Lower leg skin (tissue), 4 donors: ENCODE measurements around the gene RIMBP3C. TPM values are rescaled to one million over a fixed set of nuclear protein-coding genes. Genes with fewer than 3 reads are reported as not detected.
"Not testable (repeated sequence)": the region's sequence is repeated elsewhere in the genome, so short reads cannot be mapped to it uniquely, and the experiment has no call there.

Experiments
- DNase-seq, 2 donors: peaks; one replicate each; pipeline ENCODE4 v3.0.0-alpha.2; 2019; ENCODE audit warnings: low spot score in 2 of 2
- H3K4me3 ChIP-seq: fragments of 200-600 bp; sonication (generic); 2 replicates; pipeline ENCODE4 v1.5.1; 2017; ENCODE audit warnings: mild to moderate bottlenecking, low read depth; ENCODE audit not compliant: poor library complexity, severe bottlenecking
- POLR2A ChIP-seq, 2 donors: fragments of 450-650 bp; IDR thresholded peaks; one replicate each; pipeline ENCODE4 v1.6.1; 2016 to 2017; ENCODE audit warnings: antibody characterized with exemption in 2 of 2, mild to moderate bottlenecking in 1 of 2, moderate library complexity in 1 of 2
- WGBS, 2 donors: methylation state at CpG; one replicate each; pipeline ENCODE4 v1.1.5; 2018; 5-methylcytosine and 5-hydroxymethylcytosine counted together
- intact Hi-C: fragments of 100-400 bp; cut with DNase I; formaldehyde crosslinking; loops from one replicate; pipeline ENCODE4 v1.15.0; 2023; ENCODE audit warnings: low total_unique reads
- total RNA-seq, 4 donors: library from RNA; depleted of rRNA; stranded (reverse); fragments of >200 nt; gene quantifications; one replicate each; pipeline ENCODE4 v1.1.0, GENCODE V29; 2016
- TF ChIP-seq, protein P1 (sequence below), 3 donors: fragments of 450-650 bp; IDR thresholded peaks; one replicate each; pipeline ENCODE4 v1.5.1; 2016; ENCODE audit warnings: antibody characterized with exemption in 3 of 3, mild to moderate bottlenecking in 3 of 3, moderate library complexity in 2 of 3

The RIMBP3C gene
- total RNA-seq, 4 donors from 2014 or later = 0.20 to 0.30 TPM; not detected in 2

DNA sequence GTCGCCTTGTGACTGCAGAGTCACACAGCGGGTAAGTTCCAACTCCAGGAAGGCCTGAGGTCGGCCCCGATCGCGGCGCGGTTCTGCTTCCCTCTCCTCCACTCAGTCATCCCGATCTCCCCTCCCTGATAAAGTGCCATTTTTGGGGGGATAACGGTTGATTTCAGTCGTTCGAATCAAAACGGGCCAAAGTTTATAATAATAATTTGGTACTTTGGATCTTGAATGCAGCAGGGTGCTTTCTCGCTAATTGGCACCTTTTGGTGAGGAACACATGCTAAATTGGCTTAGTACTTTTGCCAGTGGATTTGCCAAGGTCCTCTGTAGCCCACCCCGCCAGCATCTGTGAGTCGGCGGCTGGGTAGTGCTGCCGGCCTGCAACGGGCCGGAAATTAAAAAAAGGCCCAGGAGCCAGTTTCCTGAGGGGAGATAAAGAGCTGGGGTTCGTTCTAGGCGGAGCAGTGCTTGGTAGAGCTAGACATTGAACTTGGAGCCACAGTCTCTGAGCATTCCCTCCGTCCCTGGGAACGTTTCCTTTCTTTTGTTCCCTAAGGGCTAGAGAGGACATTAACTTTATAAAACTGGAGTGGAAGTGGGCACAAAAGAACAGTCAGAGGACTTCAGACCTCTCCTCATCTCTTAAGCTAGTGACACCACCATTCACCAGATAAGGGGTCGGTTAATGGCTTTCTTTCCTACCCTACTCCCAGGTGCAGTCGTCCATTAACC, 17.2 kb upstream of the RIMBP3C start:
- WGBS, 2 donors = 1 to 2% methylated on average over 26 of the region's 26 CpGs
- no peak for TF ChIP-seq POLR2A (IDR thresholded peaks at IDR 0.05)
- peak in 1 of 2 donors; percentile 80 for DNase-seq
- peak overlapping the region; percentile 69 for H3K4me3 ChIP-seq
- intact Hi-C loops = no loop called here

DNA sequence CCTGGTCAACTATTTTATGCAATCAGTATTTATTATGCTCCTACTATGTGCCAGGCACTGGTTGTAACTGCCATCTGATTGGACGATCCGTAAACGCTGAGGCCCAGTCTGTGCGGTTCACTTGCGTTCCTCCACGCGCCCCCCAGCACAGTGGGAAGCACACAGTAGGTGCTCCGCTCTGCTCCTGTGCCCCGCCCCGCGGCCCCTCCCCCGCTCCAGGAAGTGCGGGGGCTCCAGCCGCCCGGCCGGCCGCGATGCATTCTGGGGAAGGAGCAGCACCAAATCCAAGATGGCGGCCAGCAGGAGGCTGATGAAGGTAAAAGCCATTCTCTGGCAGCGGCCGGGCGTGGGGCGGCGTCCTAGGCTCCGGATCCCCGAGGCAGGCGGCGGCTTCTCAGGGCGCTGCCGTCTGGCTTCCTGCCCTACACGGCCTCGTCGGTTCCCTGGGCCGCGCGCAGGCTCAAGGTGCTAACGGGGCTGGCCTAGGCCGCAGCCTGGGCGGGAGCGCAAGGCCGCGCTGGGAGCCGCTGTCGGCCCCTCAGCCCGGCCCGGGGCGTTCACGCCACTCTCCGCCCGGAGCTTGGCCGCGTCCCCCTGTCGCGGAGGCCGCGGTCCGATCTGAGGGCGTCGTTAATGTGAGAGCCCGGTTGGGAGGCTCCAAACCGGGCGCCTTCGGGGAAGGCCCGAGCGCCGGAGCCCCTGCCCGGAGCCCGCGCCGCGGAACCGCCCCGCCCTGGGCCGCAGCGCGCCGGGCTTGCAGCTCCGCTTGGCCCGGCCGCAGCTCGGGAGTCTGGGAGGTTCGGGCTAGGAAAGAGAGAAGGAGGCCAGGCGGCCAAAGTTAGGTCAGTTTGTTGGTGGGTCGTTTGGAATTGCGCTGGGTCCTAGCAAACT, 16.4 kb upstream of the RIMBP3C start, which contains the start of gene UBE2L3:
UBE2L3 (plus strand) TSS at position 259 of the 891 bp plus-strand sequence; CDS start at position 290, 31 bp downstream.
- WGBS, 2 donors = 1 to 3% methylated on average over 19 to 58 of the region's 85 CpGs
- H3K4me3 ChIP-seq = peak within 1 kb of the TSS; percentile 69
- no peak for TF ChIP-seq POLR2A (IDR thresholded peaks at IDR 0.05)
- TF ChIP-seq, protein P1, sequence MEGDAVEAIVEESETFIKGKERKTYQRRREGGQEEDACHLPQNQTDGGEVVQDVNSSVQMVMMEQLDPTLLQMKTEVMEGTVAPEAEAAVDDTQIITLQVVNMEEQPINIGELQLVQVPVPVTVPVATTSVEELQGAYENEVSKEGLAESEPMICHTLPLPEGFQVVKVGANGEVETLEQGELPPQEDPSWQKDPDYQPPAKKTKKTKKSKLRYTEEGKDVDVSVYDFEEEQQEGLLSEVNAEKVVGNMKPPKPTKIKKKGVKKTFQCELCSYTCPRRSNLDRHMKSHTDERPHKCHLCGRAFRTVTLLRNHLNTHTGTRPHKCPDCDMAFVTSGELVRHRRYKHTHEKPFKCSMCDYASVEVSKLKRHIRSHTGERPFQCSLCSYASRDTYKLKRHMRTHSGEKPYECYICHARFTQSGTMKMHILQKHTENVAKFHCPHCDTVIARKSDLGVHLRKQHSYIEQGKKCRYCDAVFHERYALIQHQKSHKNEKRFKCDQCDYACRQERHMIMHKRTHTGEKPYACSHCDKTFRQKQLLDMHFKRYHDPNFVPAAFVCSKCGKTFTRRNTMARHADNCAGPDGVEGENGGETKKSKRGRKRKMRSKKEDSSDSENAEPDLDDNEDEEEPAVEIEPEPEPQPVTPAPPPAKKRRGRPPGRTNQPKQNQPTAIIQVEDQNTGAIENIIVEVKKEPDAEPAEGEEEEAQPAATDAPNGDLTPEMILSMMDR (IDR thresholded peaks at IDR 0.05) = no peak
- intact Hi-C loops = no loop called here
- peak; percentile 73 to 96 for DNase-seq

DNA sequence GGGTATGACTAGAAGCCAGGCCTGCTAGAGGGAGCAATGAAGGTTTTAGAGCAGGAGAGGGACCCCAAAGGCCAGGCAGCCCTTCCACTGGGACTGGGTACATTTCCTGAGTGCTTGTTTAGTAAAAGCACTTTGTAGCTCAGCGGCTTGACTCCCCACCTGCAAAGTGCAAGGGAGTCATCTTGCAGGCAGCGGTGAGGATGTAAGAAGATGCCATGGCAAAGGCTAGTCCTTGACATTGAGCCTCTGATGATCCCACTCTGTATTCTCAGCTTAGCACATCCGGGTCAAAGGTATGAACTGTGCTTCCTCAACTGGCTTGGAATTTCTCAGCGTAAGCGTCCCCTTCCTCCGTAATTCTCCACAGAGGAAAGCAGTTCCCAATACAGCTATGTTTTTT, 13.2 kb upstream of the RIMBP3C start:
- no peak overlapping the region for H3K4me3 ChIP-seq
- TF ChIP-seq POLR2A (IDR thresholded peaks at IDR 0.05) = no peak
- TF ChIP-seq, protein P1 (IDR thresholded peaks at IDR 0.05) = no peak
- intact Hi-C loops = no loop called here
- no peak for DNase-seq
- WGBS, 2 donors = 84 to 89% methylated on average over 6 of the region's 6 CpGs

DNA sequence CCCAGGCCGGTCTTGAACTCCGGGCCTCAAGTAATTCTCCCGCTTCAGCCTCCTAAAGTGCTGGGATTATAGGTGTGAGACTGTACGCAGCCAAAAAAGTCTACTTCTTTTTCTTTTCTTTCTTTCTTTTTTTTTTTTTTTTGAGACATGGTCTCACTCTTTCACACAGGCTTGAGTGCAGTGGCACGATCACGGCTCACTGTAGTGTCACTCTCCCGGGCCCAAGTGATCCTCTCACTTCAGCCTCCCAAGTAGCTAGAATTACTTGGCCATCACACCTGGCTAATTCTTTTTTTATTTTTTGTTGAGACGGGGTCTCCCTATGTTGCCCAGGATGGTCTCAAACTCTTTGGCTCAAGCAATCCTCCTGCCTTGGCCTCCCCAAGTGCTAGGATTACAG, 12.7 kb upstream of the RIMBP3C start:
- DNase-seq = no peak
- TF ChIP-seq, protein P1 (IDR thresholded peaks at IDR 0.05) = no peak
- no peak for TF ChIP-seq POLR2A (IDR thresholded peaks at IDR 0.05)
- WGBS, 2 donors = 94 to 97% methylated on average over 8 of the region's 8 CpGs
- H3K4me3 ChIP-seq = no peak overlapping the region
- intact Hi-C loops = no loop called here

DNA sequence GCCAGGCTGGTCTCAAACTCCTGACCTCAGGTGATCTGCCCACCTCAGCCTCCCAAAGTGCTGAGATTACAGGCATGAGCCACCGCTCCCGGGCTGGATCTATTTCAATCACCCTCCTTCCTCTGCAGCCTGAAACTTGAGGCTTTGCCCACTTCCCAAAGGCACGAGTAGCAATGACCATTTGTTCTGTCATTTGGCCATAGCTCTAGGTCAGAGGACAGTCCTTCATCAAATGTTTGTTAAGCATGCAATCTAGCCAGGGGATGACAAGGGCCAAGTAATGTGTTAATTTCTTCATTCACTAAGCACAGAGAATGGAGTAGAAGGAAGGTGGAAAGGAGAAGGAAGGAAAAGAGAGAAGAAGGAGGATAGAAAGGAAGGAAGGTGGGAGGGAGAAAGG, 9.4 kb upstream of the RIMBP3C start:
- intact Hi-C loops, H3K4me3 ChIP-seq, DNase-seq: not testable (repeated sequence)
- 23 to 33% methylated on average over 1 of the region's 3 CpGs for WGBS, 2 donors

DNA sequence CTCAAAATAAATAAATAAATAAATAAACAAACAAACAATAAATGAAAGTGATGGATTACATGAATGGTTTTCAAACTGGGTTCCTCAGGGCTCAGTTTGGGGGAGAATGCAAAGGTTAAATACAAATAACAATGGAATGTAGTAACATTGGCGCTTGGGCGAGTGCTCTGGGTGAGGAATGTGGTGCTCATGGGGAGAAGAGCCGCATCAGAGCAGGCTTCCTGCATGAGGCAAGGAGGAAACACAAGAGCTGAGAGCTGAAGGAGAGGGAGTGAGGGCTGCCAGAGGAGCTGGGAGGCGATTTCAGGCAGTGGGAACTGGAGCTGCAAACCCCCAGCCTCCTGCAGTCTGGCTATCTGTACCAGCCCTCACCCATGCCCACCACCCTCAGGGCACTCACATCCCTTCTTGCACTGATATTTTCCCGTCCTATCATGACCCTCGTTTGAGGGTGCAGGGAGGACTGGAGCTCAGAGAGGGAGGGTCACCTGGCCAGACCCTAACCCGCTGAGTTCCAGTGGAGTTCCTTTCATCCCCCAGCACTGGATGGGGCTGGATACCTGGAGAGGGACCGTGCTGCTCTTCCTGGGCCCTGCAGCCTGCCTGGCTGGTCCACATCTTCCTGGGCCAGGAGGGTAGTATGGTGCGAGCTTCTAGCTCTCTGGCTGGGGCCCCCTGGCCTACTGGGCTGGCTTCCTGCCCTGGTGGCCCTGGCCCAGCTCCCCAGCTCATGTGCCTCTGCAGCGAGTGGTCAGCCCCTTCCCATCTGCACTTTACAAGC, 8.3 kb upstream of the RIMBP3C start:
- H3K4me3 ChIP-seq, intact Hi-C loops: not testable (repeated sequence)
- 40 to 100% methylated on average over 1 of the region's 10 CpGs for WGBS, 2 donors
- DNase-seq = peak in 1 of 2 donors; percentile 36

DNA sequence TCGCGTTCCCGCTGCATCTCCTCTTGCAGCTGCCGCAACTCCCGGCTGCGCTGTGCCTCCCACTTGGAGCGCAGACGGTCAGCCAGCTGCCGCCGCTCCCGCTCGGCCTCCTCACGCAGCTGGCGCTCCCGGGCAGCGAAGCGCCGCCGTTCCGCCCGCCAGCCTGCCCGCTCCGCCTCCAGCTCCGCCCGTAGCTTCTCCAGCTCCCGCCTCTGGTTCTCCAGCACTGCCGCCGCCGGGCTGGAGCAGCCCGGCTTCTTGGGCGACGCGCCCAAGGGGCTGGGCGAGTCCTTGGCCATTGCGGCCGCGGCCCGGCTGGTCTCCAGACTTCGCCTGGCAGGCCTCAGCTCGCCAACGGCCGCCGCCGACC, 598 bp downstream of the RIMBP3C start:
- no CpG with 5 or more reads among the region's 44 CpGs for WGBS, 2 donors
- intact Hi-C loops, DNase-seq, H3K4me3 ChIP-seq: not testable (repeated sequence)

DNA sequence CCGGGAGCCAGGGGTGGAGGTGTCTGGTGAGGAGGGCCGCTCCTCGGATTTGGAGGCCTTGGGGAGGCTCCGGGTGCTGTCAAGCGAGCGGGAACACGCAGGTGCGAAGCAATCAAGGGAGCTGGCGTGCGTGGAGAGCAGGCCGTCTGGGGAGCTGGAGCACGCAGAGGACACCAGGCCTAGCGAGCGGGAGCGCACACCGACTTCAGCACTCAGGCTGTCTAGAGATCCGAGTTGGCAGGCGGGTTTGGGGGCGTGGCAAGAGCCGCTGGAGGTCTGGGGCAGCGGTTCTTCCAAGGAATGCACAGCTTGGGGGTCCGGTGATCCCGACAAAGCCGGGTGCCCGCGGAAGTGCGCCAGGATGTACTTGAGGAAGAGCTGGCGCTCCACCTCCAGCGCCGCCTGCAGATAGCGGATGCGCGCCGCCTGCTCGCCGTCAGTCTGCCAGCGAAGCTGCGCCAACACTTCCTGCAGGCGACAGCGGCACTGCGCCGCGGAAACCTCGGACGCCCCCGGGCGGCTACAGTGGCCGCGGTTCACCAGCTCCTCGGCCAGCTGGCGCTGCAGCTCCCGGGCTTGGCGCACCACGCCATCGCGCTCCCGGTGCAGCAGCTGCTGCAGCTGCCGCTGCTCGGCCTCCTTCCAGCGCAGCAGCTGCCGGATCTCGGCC, 1.1 kb downstream of the RIMBP3C start:
- H3K4me3 ChIP-seq, intact Hi-C loops, DNase-seq: not testable (repeated sequence)
- no CpG with 5 or more reads among the region's 62 CpGs for WGBS, 2 donors

DNA sequence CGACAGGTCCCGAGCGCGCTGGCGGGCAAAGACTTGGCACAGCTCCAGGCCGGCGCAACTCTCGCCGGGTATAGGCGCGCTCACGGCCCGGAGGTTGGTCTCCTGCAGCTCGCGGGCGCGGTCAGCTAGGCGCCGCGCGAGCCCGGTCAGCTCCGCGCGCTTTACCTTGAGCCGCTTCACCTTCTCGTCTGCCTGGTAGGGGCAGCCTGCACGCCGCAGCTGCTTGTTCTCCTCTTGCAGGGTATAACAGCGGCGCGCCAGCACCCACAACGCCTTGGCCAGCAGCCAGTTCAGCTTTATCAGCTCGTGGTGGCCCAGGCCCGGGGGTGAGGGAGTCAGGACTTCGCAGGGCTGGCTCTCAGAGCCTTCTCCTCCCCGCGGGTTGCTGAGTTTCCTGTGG, 1.7 kb downstream of the RIMBP3C start:
- DNase-seq, H3K4me3 ChIP-seq, intact Hi-C loops: not testable (repeated sequence)
- no CpG with 5 or more reads among the region's 38 CpGs for WGBS, 2 donors
